G401.6 (cell line): ENCODE data around the gene SPEF1.
"Not testable (repeated sequence)": the region's sequence is repeated elsewhere in the genome, so short reads cannot be mapped to it uniquely, and the experiment has no call there.

ENCODE experiments used
- FAIRE-seq: peaks from 2 replicates; lab custom pipeline; 2012; peaks lifted over from hg19 to GRCh38; lab: Jason Lieb, UNC

SPEF1 gene

DNA sequence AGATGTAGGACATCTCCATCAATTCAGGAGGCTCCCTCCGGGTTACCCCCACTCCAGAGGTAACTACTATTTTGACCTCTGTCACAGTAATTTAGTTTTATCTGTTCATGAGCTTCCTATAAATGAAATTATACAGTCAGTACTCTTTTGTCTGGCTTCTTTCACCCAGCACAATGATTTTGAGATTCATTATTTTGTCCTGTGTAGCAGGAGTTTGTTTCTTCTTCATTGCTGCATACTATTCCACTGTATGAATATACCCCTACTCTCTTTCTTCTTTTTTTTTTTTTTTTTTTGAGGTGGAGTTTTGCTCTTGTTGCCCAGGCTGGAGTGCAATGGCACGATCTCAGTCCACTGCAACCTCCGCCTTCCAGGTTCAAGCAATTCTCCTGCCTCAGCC, 27.3 kb upstream of the SPEF1 start:
- FAIRE-seq, result no peak

DNA sequence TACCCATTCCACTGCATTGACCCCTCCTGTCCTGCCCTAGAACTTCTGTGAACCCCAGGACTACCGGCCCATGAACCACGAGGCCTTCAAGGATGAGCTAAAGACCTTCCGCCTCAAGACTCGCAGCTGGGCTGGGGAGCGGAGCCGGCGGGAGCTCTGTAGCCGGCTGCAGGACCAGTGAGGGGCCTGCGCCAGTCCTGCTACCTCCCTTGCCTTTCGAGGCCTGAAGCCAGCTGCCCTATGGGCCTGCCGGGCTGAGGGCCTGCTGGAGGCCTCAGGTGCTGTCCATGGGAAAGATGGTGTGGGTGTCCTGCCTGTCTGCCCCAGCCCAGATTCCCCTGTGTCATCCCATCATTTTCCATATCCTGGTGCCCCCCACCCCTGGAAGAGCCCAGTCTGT, 23.5 kb upstream of the SPEF1 start:
- no peak for FAIRE-seq

DNA sequence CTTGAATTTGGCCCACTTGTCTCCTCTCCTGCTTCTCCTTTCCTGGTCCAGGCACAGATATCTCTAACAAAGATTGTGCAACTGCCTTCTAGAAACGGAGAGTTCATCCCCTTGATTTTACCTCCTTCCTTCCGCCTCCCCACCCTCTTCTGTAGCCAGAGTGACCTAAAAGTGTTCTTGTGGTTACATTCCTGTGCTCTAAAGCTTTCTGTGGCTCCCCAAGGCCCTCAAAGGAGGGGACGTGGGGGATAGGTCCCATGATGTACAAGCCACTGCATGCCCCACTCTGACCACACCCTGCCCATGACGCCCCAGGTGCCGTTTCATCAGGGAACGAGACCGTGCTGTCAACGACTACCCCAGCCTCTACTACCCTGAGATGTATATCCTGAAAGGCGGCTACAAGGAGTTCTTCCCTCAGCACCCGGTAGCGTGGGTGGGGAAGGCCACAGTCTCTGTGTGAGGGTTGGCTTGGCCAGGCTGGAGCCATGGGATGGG, 23.1 kb upstream of the SPEF1 start:
- no peak for FAIRE-seq

DNA sequence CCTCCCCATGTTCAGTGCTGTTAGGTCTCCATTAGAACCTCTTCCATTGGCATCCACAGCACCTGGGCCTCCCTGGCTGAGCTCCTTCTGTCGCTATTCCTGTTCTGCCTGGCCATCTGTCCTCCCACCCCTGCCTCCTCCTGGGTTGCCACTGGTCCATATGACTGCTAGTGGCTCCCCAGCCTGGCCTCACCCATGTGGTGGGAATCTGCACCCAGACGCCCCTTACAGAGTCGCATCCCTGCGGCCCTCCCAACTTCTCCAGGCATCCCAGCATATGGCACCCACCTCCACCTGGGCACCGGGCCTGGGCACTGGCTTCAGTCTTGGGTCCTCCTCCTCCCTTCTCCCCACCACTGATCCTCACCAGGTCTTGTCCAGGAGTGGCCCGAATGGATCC, 22.6 kb upstream of the SPEF1 start:
- FAIRE-seq, result no peak

DNA sequence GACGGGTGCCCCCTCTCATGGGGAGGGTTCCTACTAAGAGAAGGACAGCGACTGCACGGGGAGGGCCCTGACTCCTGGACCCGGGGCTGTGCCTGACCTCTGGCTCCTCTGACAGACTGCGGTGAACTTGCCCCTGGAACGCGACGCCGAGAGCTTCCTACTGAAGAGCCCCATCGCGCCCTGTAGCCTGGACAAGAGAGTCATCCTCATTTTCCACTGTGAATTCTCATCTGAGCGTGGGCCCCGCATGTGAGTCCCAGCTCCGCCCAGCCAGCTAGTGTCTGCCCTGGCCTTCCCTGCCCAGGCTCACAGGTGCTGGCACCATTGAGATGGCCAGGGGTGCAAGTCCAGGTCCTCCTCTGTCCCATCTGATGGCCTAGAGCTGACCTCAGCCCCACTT, 22.0 kb upstream of the SPEF1 start:
- FAIRE-seq, result no peak

DNA sequence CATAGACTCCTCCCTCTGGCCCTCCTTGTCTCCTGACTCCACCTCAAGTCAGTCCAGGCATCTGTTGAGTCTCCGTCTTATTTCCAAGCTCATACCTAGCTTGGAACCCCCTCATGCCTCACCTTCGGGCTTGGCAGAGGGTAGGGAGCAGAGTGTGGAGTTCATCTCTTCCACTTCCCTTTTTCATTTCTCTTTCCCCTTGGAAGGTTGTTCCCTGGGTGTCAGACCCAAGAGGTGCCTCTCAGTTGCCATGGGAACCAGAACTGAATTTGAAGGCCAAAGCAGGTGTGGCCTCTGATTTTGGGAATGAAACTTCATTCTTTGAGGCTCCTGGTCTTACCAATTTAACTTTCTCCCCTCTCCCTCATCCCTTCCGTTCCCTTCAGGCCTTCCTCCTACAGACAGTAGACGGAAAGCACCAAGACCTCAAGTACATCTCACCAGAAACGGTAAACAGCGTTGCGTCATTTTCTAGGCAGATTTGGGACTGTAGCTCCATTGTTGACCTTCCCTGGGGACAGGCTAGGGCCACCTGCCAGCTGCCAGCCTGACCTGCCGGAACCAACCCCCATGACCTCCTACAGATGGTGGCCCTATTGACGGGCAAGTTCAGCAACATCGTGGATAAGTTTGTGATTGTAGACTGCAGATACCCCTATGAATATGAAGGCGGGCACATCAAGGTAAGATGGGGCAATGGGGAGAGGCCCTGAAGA, 21.4 kb upstream of the SPEF1 start:
- no peak for FAIRE-seq

DNA sequence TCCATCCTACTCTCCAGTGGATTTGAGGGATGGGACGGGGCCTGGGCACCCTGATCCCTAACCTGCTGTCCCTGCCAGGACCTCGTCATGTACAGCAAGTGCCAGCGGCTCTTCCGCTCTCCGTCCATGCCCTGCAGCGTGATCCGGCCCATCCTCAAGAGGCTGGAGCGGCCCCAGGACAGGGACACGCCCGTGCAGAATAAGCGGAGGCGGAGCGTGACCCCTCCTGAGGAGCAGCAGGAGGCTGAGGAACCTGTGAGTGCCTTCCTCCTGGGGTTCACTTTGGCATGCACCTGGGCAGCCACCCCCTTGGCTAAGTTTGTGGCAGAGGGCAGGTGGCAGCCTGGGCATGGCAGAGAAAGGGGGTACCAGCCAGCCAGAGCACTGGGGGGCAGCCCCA, 20.6 kb upstream of the SPEF1 start:
- FAIRE-seq, result no peak

DNA sequence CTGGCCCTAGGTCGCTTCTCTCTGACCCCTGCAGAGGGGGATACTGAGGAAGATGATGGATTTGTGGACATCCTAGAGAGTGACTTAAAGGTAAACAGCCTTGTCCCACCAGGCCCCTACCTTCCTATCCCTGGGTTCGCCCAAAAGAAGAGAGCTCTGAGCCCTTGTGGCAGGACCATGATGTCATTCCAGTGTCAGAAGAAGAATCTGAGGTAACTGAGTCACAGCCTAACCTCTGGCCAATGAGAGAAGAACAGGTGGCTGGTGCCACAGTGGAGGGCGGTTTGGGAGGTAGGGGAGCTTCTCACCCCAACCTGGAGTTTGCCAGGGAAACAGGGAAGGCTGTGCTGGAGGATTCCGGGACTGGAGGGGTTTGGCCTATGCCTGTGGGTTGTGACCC, 20.1 kb upstream of the SPEF1 start:
- FAIRE-seq, result no peak

DNA sequence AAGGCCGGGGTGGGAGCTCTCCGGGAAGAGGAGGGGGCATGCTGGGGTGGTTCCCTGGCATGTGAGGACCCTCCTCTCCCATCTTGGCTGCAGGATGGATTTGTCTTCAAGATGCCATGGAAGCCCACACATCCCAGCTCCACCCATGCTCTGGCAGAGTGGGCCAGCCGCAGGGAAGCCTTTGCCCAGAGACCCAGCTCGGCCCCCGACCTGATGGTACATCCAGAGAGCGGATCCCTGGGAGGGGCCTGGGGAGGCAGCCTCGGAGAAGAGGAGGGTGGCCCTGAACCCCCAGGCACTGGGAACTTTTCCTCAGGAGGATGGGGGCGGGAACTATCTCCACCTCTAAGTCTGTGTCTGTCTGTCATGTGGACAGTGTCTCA, 19.6 kb upstream of the SPEF1 start:
- FAIRE-seq, result no peak

DNA sequence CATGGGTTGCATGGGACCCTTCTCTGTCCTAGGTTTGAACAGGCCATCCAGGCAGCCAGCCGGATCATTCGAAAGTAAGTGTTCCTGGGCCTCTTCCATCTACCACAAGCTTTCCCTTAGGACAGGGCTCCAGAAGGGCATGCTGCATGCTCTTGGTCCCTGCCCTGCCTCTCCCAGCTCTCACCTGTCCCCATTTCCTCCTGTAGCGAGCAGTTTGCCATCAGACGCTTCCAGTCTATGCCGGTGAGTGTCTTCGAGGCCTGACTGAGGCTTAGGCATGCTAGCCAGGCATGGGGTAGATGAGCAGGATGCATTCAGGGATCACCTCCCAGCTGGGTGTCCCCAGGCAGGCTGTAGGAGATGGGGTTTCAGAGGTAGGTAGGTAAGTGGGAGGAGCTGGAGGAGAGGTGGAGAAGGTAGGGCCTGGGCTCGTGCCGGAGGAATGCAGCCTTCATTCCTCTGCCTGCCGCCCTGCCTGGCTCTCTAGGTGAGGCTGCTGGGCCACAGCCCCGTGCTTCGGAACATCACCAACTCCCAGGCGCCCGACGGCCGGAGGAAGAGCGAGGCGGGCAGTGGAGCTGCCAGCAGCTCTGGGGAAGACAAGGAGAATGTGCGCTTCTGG, 19.1 kb upstream of the SPEF1 start:
- FAIRE-seq, result no peak

DNA sequence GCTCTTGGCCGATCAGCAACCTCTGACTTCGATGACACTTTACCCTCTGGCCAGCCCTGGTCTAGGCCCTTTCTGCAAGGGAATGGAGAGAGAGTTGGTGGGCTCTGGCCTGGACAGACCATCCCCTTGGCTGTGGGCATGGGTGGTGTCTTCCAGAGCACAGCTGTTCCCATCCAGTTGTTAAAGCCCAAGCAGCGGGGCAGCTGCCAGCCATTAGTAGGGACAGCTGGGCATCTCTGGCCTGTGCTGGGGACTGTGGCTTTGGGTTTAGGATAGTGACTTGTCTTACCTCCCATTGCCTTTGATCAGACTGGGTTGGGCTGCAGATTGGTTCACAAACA, 17.6 kb upstream of the SPEF1 start:
- FAIRE-seq, result no peak

DNA sequence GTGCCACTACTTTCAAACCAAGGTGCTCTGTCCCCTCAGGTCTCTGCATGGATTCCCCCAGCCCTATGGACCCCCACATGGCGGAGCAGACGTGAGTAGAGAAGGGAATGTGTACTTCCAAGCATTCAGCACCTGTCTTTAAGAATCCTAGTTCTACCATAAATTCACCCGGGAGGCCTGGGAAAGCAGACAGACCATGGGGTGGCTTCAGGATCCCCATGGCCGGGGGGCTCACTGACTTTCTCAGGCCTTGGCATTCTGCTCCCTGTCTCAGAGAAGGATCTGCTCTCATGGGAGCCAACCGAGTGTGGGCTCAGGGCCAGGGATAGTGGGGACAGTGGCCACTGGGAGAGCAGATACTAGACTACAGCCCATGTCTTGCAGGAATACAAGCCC, 17.1 kb upstream of the SPEF1 start:
- no peak for FAIRE-seq

DNA sequence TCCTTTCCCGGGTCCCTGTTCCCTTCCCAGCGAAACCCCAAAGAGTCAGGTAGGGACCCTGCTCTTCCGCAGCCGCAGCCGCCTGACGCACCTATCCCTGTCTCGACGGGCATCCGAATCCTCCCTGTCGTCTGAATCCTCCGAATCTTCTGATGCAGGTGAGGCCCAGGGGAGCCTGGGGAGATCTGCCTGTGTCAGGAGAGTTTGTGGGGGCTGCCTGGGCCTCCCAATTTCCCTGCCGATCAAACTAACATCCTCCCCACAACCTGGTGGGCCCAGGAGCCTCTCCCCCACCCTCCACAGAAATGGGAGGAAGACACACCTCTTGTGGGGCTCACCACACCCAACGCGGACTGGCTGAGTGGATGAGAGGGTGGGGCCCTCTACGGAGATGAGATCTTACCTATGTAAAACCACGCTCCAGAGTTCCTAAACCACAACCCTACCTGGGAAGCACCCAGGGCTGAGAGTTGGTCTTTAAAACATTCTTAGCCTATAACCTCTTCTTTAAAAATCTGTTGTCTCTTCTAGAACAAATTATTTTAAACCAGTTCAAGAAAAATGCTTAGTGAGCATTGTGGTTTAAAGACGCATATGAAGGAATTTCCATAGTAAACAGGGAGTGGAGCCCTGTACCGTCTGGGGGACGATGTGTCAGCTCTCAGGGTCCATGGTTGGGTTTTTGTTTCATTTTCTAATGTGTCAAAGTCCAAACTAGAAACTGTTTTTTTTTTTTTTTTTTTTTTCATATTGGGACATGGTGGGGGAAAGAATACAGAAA, 16.5 kb upstream of the SPEF1 start:
- no peak for FAIRE-seq

DNA sequence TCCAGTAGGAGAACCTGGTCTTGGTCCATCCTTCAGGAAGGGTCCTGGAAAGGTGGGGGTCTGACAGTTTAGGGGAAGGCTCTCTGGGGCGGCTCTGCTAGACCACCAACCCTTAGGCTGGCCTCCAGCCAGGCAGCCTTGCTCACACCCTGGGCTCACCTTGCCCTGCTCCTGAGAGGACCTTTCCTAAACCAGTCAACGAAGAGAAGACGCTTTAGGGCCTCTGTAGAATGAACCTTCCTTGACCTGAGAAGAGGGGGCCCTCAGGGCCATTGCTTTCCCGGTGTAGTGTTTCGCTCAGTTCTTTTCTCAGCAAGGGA, 15.9 kb upstream of the SPEF1 start:
- FAIRE-seq, result no peak

DNA sequence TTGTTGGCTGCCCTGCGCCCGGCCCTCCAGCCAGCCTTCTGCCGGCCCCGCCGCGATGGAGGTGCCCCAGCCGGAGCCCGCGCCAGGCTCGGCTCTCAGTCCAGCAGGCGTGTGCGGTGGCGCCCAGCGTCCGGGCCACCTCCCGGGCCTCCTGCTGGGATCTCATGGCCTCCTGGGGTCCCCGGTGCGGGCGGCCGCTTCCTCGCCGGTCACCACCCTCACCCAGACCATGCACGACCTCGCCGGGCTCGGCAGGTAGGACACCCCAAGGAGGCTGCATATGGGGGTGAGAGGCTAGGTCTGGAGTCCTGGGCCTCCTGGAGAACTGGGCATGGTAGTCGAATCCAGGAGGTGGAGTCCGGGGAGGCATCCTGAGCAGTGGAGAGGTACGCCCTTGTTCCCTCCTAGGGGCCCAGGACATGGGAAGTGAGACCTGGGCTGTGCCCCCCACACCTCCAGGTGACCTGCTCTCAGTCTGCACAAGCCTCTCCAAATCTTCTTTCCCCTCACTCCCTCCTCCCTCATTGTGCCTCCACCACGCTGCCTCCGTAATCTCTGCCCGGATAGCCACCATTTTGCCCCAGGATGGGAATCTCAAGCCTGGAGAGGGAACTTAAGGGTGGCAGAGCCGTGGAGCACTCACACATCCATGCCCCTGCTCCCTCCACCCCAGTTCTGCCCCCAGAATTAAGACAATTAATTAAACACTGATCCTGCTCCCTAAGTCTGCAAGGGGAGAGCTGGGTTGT, 15.4 kb upstream of the SPEF1 start:
- no peak for FAIRE-seq

DNA sequence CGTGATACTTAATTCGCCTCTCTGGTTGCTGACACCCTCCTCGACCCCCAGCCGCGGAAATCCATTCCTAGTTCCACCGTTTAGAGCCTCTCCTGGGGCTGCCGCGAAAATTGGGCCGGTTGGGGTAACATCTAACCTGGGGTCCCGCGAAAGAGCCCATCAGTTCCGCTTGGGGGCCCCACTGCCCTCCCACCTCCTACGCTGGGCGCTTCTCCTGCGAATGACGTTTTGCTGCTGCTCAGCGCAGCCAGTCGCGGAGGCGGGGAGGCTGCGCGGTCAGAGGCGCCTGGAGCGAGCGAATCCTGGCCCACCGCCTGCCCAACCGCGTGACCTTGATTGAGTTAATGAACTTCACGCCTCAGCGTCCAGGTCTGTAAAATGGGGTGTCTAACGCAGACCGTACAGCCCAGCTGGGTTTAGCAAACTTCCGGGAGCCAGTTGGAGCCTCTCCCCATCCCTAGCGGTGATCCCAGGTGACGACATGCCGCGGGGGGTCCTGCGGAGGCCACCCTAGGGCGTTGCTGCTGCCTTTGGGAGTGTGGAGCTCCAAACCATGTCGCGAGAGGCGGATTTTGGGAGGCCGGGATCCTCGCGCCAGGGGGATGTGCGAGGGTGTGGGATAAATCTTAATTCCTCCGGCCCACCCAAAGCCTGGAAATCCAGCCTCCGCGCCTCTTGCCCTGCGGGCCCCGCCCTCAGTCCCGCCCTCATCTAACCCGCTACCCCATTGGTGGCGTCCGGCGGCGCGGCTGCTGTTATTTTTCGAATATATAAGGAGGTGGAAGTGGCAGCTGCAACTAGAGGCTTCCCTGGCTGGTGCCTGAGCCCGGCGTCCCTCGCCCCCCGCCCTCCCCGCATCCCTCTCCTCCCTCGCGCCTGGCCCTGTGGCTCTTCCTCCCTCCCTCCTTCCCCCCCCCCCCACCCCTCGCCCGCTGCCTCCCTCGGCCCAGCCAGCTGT, 14.5 kb upstream of the SPEF1 start, which contains the start of gene CDC25B:
Gene CDC25B, plus strand, starts transcription at position 800 of the 958 bp plus-strand sequence. CDS start 222 bp downstream, outside the sequence.
- no peak for FAIRE-seq

DNA sequence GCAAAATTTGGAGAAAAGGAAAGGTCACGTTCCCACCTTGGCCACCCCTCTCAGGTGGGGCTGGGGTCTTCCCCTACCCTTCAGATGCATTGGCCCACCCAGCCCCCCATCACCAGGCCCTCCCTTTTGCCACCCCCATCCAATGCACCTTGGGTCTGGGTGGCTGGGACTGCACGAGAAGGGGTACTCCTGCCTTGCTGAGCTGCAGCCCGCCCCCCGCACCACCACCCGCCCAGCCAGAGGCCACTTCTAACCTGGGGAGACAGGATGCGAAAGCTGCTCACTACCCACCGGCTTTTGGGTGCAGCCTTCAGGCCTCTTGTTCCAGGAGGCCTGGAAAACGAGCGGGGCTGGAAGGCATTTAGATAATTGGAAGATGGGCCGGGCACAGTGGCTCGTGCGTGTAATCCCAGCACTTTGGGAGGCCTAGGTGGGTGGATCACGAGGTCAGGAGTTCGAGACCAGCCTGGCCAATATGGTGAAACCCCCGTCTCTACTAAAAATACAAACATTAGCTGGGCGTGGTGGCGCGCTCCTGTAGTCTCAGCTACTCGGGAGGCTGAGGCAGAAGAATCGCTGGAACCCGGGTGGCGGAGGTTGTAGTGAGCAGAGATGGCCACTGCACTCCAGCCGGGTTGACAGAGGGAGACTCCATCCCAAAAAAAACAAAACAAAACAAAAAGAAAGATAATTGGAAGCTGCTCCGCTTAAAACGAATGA, 13.6 kb upstream of the SPEF1 start:
- FAIRE-seq, result no peak

DNA sequence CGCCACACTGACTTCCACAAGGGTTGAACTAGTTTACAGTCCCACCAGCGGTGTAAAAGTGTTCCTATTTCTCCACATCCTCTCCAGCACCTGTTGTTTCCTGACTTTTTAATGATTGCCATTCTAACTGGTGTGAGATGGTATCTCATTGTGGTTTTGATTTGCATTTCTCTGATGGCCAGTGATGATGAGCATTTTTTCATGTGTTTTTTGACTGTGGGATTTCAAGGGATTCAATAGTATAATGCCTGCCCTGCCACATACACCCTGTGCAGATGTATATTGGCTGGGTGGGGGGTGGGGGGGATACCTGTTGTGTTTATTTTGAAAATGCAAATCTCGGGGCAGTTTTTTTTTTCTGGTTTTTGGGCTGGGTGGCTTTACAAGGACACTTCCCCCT, 12.9 kb upstream of the SPEF1 start:
- FAIRE-seq, result not testable (repeated sequence)

DNA sequence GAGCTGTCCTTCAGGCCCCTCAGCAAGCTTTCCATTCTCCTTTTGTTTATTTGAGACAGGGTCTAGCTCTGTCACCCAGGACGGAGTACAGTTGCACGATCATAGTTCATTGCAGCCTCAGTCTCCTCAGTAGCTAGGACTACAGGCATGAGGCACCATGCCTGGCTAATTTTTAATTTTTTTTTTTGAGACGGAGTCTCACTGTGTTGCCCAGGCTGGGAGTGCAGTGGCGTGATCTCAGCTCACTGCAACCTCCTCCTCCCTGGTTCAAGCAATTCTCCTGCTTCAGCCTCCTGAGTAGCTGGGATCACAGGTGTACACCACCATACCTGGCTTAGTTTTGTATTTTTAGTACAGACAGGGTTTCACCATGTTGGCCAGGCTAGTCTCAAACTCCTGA, 8.0 kb upstream of the SPEF1 start:
- FAIRE-seq, result not testable (repeated sequence)

DNA sequence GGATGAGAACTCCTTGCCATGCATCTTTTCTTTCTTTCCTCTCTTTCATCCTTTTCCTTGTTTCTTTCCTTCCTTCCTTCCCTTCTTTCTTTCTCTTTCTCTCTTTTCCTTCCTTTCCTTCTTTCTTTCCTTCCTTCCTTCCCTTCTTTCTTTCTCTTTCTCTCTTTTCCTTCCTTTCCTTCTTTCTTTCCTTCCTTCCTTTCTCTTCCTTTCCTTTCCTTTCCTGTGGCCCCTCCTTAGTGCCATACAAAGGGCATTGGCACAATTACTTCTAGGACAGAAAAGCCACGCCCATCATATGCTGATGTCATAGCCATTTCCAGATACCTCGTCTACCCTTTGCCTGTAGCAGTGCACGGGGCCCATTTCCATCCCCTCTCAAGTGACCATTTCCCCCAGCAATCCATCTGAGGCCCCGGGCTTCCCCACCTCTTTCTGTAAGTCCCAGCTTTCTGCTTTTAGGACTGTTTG, 7.5 kb upstream of the SPEF1 start:
- no peak for FAIRE-seq
